Ovary (tissue), 9 donors: Measurements from ENCODE around the gene FAM193A. TPM values are rescaled to one million over a fixed set of nuclear protein-coding genes. Genes with fewer than 3 reads are reported as not detected.

Experiments used
- DNase-seq, 5 donors: peaks; one replicate each; pipeline ENCODE4 v3.0.0-alpha.2; 2019 to 2020
- H3K27ac ChIP-seq, 2 donors: fragments of 200-600 bp; one replicate each; pipeline versions ENCODE4 v1.5.1 to v1.8.0; 2019 to 2022
- H3K27me3 ChIP-seq: fragments of 200-600 bp; one replicate; pipeline ENCODE4 v1.8.0; 2022
- H3K36me3 ChIP-seq: fragments of 200-600 bp; sonication (generic); one replicate; pipeline ENCODE4 v1.5.1; 2019
- H3K4me1 ChIP-seq: one replicate; pipeline ENCODE4 v1.8.1; 2013; ENCODE audit warnings: mild to moderate bottlenecking, moderate library complexity; ENCODE audit not compliant: insufficient read depth
- H3K4me3 ChIP-seq: fragments of 200-600 bp; sonication (generic); one replicate; pipeline ENCODE4 v1.5.1; 2017
- H3K9me3 ChIP-seq, 2 donors: fragments of 200-600 bp in 1 of 2; sonication (generic) in 1 of 2; one replicate each; pipeline versions ENCODE4 v1.5.1 to v1.8.1; 2013 to 2019; ENCODE audit warnings: mild to moderate bottlenecking in 1 of 2, moderate library complexity in 1 of 2
- EP300 ChIP-seq: sonication (generic); formaldehyde crosslinking; IDR thresholded peaks from one replicate; pipeline ENCODE4 v1.6.1; 2017; ENCODE audit warnings: antibody characterized with exemption
- POLR2A ChIP-seq: fragments of 450-650 bp; IDR thresholded peaks from one replicate; pipeline ENCODE4 v1.6.1; 2017; ENCODE audit warnings: antibody characterized with exemption, mild to moderate bottlenecking, moderate library complexity
- WGBS, 3 donors: extraction: QIAGEN DNeasy Blood & Tissue Kit in 1 of 3; methylation state at CpG; one replicate each; pipeline versions ENCODE4 v1.1.5 to v1.1.7; 2013 to 2017; 5-methylcytosine and 5-hydroxymethylcytosine counted together
- intact Hi-C, 4 donors: fragments of 100-400 bp; cut with DNase I; formaldehyde crosslinking; loops; one replicate each; pipeline versions ENCODE4 v1.11.0 to v1.15.1; 2022 to 2023
- polyA plus RNA-seq, 2 donors: library from polyadenylated mRNA; stranded (reverse); fragments of 200-250 nt in 1 of 2; fragments of 350-450 nt in 1 of 2; fragmentation: Illumina TruSeq in 1 of 2; extraction: RNeasy Lipid Tissue Mini Kit (QIAGEN cat#74804) in 1 of 2; gene quantifications; one replicate each; pipeline ENCODE4 v1.2.3, GENCODE V29; 2013 to 2014
- total RNA-seq, 7 donors: library from RNA; depleted of rRNA in 2 of 7; stranded (reverse); fragments of >200 nt in 2 of 7; fragmentation: NEBNext Ultra II Directional in 3 of 7; extraction: Animal tissue kit (Norgen Biotek cat#: 25700) in 3 of 7; gene quantifications; one replicate each; pipeline versions ENCODE4 v1.1.0 to v1.2.4, GENCODE V29; 2016 to 2023
- TF ChIP-seq, protein P1 (sequence below), 3 donors: fragments of 450-650 bp in 2 of 3; fragments of 200-600 bp in 1 of 3; IDR thresholded peaks; one replicate each; pipeline versions ENCODE4 v1.5.1 to v1.8.0; 2016 to 2022; ENCODE audit warnings: antibody characterized with exemption in 3 of 3, mild to moderate bottlenecking in 1 of 3
- donor health status: DM: no; HTN: no; CAD: no; lungs with moderate emphysema.
- donor health status: DM: no; HTN: no; CAD: no.
- donor health status: Bipolar disorder and iron deficiency.
- donor health status: DM: yes; HTN: yes; CAD: no.
- donor health status: DM: no; HTN: no; CAD: no.
- donor health status: DM: yes; HTN: yes; CAD: no.

Gene FAM193A
- total and polyA plus RNA-seq, 9 donors = 16.0 to 39.1 (median 28.7) TPM

DNA sequence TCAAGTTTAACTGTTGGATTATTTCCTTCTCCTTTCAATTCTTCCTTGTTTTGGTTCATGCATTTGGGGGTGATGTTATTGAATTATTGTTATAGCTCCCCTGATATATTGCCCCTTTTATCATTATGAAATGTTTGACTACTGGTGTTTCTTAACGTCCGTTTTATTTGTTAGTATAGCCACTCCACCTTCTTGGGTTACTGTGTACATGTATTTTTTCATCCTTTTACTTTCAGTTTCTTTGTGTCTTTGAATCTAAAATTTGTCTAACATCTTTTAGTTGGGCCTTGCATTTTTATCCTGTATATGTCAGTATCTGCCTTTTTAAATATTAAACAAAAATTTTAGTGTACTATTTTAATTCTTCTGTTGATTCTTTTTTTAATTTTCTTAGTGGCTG lies 131.0 kb downstream of the FAM193A start:
- H3K9me3 ChIP-seq = no peaks in the 10 kb centered on the region
- H3K27ac ChIP-seq = no peak overlapping the region
- TF ChIP-seq EP300 (no peak), POLR2A (no peak)
- TF ChIP-seq, protein P1, sequence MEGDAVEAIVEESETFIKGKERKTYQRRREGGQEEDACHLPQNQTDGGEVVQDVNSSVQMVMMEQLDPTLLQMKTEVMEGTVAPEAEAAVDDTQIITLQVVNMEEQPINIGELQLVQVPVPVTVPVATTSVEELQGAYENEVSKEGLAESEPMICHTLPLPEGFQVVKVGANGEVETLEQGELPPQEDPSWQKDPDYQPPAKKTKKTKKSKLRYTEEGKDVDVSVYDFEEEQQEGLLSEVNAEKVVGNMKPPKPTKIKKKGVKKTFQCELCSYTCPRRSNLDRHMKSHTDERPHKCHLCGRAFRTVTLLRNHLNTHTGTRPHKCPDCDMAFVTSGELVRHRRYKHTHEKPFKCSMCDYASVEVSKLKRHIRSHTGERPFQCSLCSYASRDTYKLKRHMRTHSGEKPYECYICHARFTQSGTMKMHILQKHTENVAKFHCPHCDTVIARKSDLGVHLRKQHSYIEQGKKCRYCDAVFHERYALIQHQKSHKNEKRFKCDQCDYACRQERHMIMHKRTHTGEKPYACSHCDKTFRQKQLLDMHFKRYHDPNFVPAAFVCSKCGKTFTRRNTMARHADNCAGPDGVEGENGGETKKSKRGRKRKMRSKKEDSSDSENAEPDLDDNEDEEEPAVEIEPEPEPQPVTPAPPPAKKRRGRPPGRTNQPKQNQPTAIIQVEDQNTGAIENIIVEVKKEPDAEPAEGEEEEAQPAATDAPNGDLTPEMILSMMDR (IDR thresholded peaks at IDR 0.05) = no peak
- DNase-seq = no peak
- H3K27me3 ChIP-seq = no peaks in the 10 kb centered on the region
- H3K4me1 ChIP-seq = peaks cover 1% of the 10 kb centered on the region
- H3K36me3 ChIP-seq = no peaks in the 10 kb centered on the region
- intact Hi-C loops = no loop called here
- 7 to 12% (median 10%) methylated on average over 2 of the region's 2 CpGs for whole genome bisulfite sequencing, 3 donors
- H3K4me3 ChIP-seq = no peak overlapping the region

DNA sequence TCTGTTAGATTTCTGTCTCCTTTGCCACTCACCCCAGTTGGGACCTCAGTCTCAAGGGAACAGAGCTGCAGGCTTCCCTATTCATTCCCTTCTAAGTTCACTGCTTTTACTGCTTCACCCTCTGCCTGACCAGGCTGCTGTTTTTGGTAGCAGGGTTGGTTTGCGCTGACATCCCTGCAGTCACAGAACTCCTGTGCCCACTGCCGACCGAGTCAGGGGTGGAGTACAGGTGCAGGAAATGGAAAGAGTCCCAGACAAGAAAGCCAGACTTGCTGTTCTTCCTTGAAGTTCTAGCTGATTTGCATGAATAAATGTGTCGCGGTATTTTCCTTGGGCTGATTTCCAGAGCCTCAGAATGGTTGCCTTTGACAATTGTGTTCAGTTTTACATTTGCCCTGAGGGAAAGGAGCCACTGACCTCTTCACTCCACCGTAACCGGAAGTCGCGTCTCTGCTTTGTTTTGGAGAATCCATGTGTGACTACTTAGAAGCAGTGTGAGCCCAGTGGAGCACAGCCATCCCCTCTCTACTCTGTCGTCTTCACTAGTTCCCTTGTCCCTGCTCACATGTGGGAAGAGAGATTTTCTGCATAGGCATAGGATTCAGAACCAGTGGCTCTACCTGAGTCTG lies 134.9 kb downstream of the FAM193A start:
- Histone ChIP-seq H3K9me3 (no peaks in the 10 kb centered on the region), H3K4me1 (peaks cover 1% of the 10 kb centered on the region), H3K27ac (no peak overlapping the region), H3K4me3 (no peak overlapping the region), H3K36me3 (no peaks in the 10 kb centered on the region), H3K27me3 (no peaks in the 10 kb centered on the region)
- no peak for DNase-seq
- intact Hi-C loops = no loop called here
- TF ChIP-seq EP300 = no peak
- TF ChIP-seq, protein P1 (IDR thresholded peaks at IDR 0.05) = no peak
- TF ChIP-seq POLR2A = no peak
- 86 to 89% (median 88%) methylated on average over 10 of the region's 10 CpGs for WGBS, 3 donors

DNA sequence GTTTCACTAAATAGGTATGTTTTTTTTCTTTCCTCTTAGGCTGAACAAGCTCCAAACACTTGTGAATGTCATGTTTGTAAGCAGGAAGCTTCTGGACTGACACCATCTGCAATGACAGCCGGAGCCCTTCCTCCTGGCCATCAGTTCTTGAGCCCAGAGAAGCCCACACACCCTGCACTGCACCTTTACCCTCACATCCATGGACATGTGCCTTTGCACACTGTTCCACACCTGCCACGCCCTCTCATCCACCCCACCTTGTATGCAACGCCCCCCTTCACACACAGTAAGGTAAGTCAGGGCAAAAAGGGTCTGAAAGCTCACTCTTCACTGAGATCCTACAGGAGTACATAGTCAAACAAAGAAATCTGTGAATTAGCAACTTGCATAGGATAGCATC lies 135.6 kb downstream of the FAM193A start:
- TF ChIP-seq, protein P1 (IDR thresholded peaks at IDR 0.05) = no peak
- TF ChIP-seq POLR2A (no peak), EP300 (no peak)
- Histone ChIP-seq H3K27ac (no peak overlapping the region), H3K27me3 (no peaks in the 10 kb centered on the region), H3K36me3 (no peaks in the 10 kb centered on the region), H3K4me3 (no peak overlapping the region), H3K9me3 (no peaks in the 10 kb centered on the region), H3K4me1 (peaks cover under 1% of the 10 kb centered on the region)
- 94 to 96% (median 94%) methylated on average over 3 of the region's 3 CpGs for WGBS, 3 donors
- intact Hi-C loops = no loop called here
- no peak for DNase-seq

DNA sequence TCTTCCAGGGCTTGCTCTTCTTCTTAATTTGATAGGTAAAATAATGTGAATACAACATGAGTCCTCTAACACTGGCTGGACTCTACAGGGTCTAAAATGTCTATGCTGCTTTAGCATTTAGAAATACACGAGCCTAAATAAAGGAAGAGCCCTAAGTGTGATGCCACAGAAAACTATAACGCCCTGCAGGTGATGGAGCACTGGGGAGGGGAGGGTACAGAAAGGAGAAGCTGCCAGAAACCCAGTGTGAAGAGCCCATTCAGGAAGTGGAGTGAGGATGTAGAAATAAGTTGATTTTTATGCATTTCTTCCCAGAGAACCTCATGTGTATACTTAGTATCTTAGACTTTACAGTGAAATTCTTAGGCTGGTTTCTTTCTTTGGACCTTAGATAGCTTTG lies 136.3 kb downstream of the FAM193A start:
- H3K36me3 ChIP-seq = no peaks in the 10 kb centered on the region
- TF ChIP-seq EP300 (no peak), POLR2A (no peak)
- TF ChIP-seq, protein P1 (IDR thresholded peaks at IDR 0.05) = no peak
- H3K27me3 ChIP-seq = no peaks in the 10 kb centered on the region
- no peak overlapping the region for H3K4me3 ChIP-seq
- DNase-seq = no peak
- H3K9me3 ChIP-seq = no peaks in the 10 kb centered on the region
- H3K27ac ChIP-seq = no peak overlapping the region
- intact Hi-C loops = no loop called here
- H3K4me1 ChIP-seq = no peaks in the 10 kb centered on the region
- WGBS, 3 donors = 70 to 76% (median 74%) methylated on average over 2 of the region's 2 CpGs
